PC-3 (cell line): ENCODE results near the gene STON1. TPM values are rescaled to one million over a fixed set of nuclear protein-coding genes. Genes with fewer than 3 reads are reported as not detected.
"Not testable (repeated sequence)": the region's sequence is repeated elsewhere in the genome, so short reads cannot be mapped to it uniquely, and the experiment has no call there.

Experiments used
- ATAC-seq: fragments of 200-7000 bp; cut with Tn5 transposase; 2 replicates; pipeline ENCODE4 v1.9.1; 2020; ENCODE audit warnings: mild to moderate bottlenecking, moderate library complexity
- BruUV-seq: library from RNA; stranded (reverse); fragments of 400-500 nt; replicated peaks from 2 replicates; lab custom pipeline; 2021; lab: Mats Ljungman, UMichigan
- CTCF ChIA-PET: fragments of 300-600 bp; sonication (Branson Sonifier 250); formaldehyde crosslinking; loops from one replicate; lab custom pipeline; 2022; ENCODE audit warnings: antibody characterized with exemption; lab: Charles Lee
- POLR2A ChIA-PET: fragments of 300-600 bp; sonication (Branson Sonifier 250); formaldehyde crosslinking; loops from one replicate; lab custom pipeline; 2022; ENCODE audit warnings: antibody characterized with exemption; ENCODE audit not compliant: unreplicated experiment; lab: Charles Lee
- DNase-seq: peaks from one replicate; pipeline ENCODE4 v3.0.0-alpha.2; 2015
- H2AFZ ChIP-seq: fragments of 300-600 bp; sonication (generic); 2 replicates; pipeline ENCODE4 v1.6.0; 2016; ENCODE audit warnings: antibody characterized with exemption, low read length
- H3F3A ChIP-seq: fragments of 300-600 bp; sonication (generic); one replicate; pipeline ENCODE4 v1.6.0; 2017; ENCODE audit warnings: antibody characterized with exemption, low read length, control low read depth, mild to moderate bottlenecking; ENCODE audit not compliant: unreplicated experiment
- H3K27ac ChIP-seq: fragments of 300-600 bp; sonication (generic); 2 replicates; pipeline ENCODE4 v1.5.1; 2016; ENCODE audit warnings: mild to moderate bottlenecking, low read length
- H3K27me3 ChIP-seq: fragments of 300-600 bp; sonication (generic); 2 replicates; pipeline ENCODE4 v1.6.1; 2016; ENCODE audit warnings: low read length, mixed read lengths
- H3K36me3 ChIP-seq: fragments of 300-600 bp; sonication (generic); 2 replicates; pipeline ENCODE4 v1.6.1; 2016; ENCODE audit warnings: low read depth, mixed run types, low read length, mixed read lengths
- H3K4me1 ChIP-seq: fragments of 300-600 bp; sonication (generic); 2 replicates; pipeline ENCODE4 v1.5.1; 2016; ENCODE audit warnings: low read length; ENCODE audit not compliant: insufficient read depth
- H3K4me2 ChIP-seq: fragments of 300-600 bp; sonication (generic); 2 replicates; pipeline ENCODE4 v1.6.0; 2016; ENCODE audit warnings: low read length
- H3K4me3 ChIP-seq: fragments of 300-600 bp; sonication (generic); 2 replicates; pipeline ENCODE4 v1.5.1; 2016; ENCODE audit warnings: mild to moderate bottlenecking, low read length, mixed read lengths
- H3K79me2 ChIP-seq: fragments of 300-600 bp; sonication (generic); 2 replicates; pipeline ENCODE4 v1.6.1; 2017; ENCODE audit warnings: low read length, mixed read lengths
- H3K9ac ChIP-seq: fragments of 300-600 bp; sonication (generic); 2 replicates; pipeline ENCODE4 v1.6.0; 2016; ENCODE audit warnings: mild to moderate bottlenecking, low read length
- H3K9me2 ChIP-seq: fragments of 300-600 bp; sonication (generic); replicated peaks from 2 replicates; pipeline ENCODE4 v1.6.1; 2016; ENCODE audit warnings: mixed run types, low read length, mixed read lengths
- H3K9me3 ChIP-seq: fragments of 300-600 bp; sonication (generic); 2 replicates; pipeline ENCODE4 v1.6.1; 2016; ENCODE audit warnings: low read length, mixed read lengths
- H4K20me1 ChIP-seq: fragments of 300-600 bp; sonication (generic); 2 replicates; pipeline ENCODE4 v1.6.1; 2016; ENCODE audit warnings: low read length, mixed read lengths
- EZH2 ChIP-seq: fragments of 300-600 bp; sonication (generic); IDR thresholded peaks from one replicate; pipeline ENCODE4 v1.6.1; 2017; ENCODE audit warnings: antibody characterized with exemption, mild to moderate bottlenecking, low read length; ENCODE audit not compliant: unreplicated experiment
- EZH2phosphoT487 ChIP-seq: fragments of 300-600 bp; sonication (generic); IDR thresholded peaks from 2 replicates; pipeline ENCODE4 v1.6.1; 2018; ENCODE audit warnings: mild to moderate bottlenecking, antibody characterized with exemption, low read length, borderline replicate concordance
- intact Hi-C: fragments of 100-400 bp; cut with micrococcal nuclease; formaldehyde crosslinking; loops from 2 replicates; pipeline ENCODE4 v1.9.0; 2023
- total RNA-seq: library from RNA; depleted of rRNA; stranded (reverse); fragments of >200 nt; gene quantifications from 2 replicates; pipeline ENCODE4 v1.2.3, GENCODE V29; 2014
- TF ChIP-seq, protein P1 (sequence below): fragments of 300-600 bp; sonication (generic); conservative IDR thresholded peaks from 2 replicates; pipeline ENCODE4 v1.5.1; 2017; ENCODE audit warnings: antibody characterized with exemption, low read depth, mild to moderate bottlenecking, low read length

Gene STON1
- total RNA-seq, 1 experiment from 2014 or later: 1.2 TPM

DNA sequence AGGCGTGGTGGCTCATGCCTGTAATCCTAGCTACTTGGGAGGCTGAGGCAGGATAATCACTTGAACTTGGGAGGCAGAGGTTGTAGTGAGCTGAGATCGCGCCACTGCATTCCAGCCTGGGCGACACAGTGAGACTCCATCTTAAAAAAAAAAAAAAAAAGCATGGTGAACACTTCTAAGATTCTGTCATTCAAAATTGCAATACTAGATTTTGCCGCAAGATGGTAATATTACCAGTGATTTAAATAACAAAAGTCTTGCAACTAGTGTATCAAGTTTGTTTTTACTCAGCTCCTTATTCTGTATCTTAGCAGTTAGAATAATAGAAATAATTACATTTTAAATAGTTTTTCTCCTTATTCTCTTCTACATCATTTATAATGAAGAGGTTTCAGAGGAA is 92.7 kb downstream of the STON1 start:
- BruUV-seq, H3K27ac ChIP-seq, H3K9me2 ChIP-seq, CTCF ChIA-PET, H4K20me1 ChIP-seq, H3K4me3 ChIP-seq, H3K36me3 ChIP-seq, H3K9me3 ChIP-seq, H3K4me1 ChIP-seq, H3F3A ChIP-seq, H3K79me2 ChIP-seq, POLR2A ChIA-PET, ATAC-seq, H3K9ac ChIP-seq: not testable (repeated sequence)
- peaks cover 14% of the 10 kb centered on the region; the same call in 1 of the 2 replicates for H3K27me3 ChIP-seq
- H3K4me2 ChIP-seq: peak overlapping the region; percentile 35; the same call in 1 of the 2 replicates
- TF ChIP-seq, protein P1, sequence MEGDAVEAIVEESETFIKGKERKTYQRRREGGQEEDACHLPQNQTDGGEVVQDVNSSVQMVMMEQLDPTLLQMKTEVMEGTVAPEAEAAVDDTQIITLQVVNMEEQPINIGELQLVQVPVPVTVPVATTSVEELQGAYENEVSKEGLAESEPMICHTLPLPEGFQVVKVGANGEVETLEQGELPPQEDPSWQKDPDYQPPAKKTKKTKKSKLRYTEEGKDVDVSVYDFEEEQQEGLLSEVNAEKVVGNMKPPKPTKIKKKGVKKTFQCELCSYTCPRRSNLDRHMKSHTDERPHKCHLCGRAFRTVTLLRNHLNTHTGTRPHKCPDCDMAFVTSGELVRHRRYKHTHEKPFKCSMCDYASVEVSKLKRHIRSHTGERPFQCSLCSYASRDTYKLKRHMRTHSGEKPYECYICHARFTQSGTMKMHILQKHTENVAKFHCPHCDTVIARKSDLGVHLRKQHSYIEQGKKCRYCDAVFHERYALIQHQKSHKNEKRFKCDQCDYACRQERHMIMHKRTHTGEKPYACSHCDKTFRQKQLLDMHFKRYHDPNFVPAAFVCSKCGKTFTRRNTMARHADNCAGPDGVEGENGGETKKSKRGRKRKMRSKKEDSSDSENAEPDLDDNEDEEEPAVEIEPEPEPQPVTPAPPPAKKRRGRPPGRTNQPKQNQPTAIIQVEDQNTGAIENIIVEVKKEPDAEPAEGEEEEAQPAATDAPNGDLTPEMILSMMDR: peak; percentile 40; the same call in 1 of the 2 replicates
- H2AFZ ChIP-seq: peak overlapping the region; percentile 47; the same call in 1 of the 2 replicates
- intact Hi-C loops: loop anchor here (5.0 kb wide), 1 partner anchor 1870 kb away; no protein-coding TSS in a partner anchor
- DNase-seq: peak; percentile 66

DNA sequence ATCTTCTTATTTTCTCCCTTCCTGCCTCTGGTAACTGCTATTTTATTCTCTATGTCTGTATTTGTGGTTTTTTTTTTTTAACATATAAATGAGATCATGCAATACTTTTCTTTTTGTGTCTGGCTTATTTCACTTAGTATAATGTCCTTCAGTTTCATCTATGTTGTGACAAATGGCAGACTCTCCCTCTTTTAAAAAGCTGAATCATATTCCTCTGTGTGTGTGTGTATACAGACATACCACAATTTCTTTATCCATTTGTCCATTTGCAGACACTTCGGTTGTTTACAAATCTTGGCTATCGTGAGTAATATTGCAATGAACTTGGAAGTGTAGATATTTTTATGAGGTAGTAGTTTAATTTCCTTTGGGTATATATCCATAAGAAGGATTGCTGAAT is 94.7 kb downstream of the STON1 start:
- BruUV-seq: no TSS peak
- Histone ChIP-seq H2AFZ (no peak overlapping the region), H3K4me3 (no peak overlapping the region), H3K9me3 (no peaks in the 10 kb centered on the region), H3K4me2 (no peak overlapping the region), H3K9ac (no peak overlapping the region), H3K27ac (no peak overlapping the region), H3F3A (no peaks in the 10 kb centered on the region), H3K27me3 (0 out of 2 replicates have a peak, but pooled peaks cover 6% of the 10 kb centered on the region), H4K20me1 (no peaks in the 10 kb centered on the region), H3K79me2 (no peaks in the 10 kb centered on the region), H3K4me1 (no peaks in the 10 kb centered on the region), H3K36me3 (no peaks in the 10 kb centered on the region), H3K9me2 (no peaks in the 10 kb centered on the region)
- POLR2A ChIA-PET: no interaction called here
- intact Hi-C loops: loop anchor here (5.0 kb wide), 1 partner anchor 1868 kb away; no protein-coding TSS in a partner anchor
- CTCF ChIA-PET: no interaction called here
- DNase-seq (no peak), ATAC-seq (no peak)
- no peak for TF ChIP-seq EZH2phosphoT487
- TF ChIP-seq, protein P1: no peak
- no peak for TF ChIP-seq EZH2

DNA sequence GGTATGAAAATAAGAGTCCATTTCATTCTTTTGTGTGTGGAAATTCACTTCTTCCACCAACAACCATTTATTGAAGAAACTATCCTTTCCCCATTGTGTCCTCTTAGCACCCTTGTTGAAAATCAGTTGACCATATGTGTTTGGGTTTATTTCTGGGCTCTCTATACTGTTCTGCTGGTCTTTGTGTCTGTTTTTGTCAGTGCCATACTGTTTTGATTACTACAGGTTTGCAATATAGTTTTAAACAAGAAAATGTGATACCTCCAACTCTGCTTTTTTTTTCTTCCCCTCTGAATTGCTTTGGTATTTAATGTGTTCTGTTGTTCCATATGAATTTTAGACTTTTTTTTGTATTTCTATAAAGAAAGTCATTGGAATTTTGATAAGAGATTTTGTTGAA is 96.1 kb downstream of the STON1 start:
- Histone ChIP-seq H3K36me3 (no peaks in the 10 kb centered on the region), H3K4me1 (no peaks in the 10 kb centered on the region), H3K27ac (no peak overlapping the region), H3K4me3 (no peak overlapping the region), H2AFZ (no peak overlapping the region), H3F3A (no peaks in the 10 kb centered on the region), H4K20me1 (no peaks in the 10 kb centered on the region), H3K79me2 (no peaks in the 10 kb centered on the region), H3K4me2 (no peak overlapping the region), H3K9ac (no peak overlapping the region), H3K27me3 (no peaks in the 10 kb centered on the region), H3K9me3 (no peaks in the 10 kb centered on the region), H3K9me2 (no peaks in the 10 kb centered on the region)
- ChIA-PET CTCF (no interaction called here), POLR2A (no interaction called here)
- intact Hi-C loops: no loop called here
- no TSS peak for BruUV-seq
- no peak for DNase-seq
- TF ChIP-seq, protein P1: no peak
- TF ChIP-seq EZH2phosphoT487 (no peak), EZH2 (no peak)
- no peak for ATAC-seq
